ENCODE measurements around the gene ALX4.

- TF ChIP-seq, protein P1, sequence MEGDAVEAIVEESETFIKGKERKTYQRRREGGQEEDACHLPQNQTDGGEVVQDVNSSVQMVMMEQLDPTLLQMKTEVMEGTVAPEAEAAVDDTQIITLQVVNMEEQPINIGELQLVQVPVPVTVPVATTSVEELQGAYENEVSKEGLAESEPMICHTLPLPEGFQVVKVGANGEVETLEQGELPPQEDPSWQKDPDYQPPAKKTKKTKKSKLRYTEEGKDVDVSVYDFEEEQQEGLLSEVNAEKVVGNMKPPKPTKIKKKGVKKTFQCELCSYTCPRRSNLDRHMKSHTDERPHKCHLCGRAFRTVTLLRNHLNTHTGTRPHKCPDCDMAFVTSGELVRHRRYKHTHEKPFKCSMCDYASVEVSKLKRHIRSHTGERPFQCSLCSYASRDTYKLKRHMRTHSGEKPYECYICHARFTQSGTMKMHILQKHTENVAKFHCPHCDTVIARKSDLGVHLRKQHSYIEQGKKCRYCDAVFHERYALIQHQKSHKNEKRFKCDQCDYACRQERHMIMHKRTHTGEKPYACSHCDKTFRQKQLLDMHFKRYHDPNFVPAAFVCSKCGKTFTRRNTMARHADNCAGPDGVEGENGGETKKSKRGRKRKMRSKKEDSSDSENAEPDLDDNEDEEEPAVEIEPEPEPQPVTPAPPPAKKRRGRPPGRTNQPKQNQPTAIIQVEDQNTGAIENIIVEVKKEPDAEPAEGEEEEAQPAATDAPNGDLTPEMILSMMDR (IDR thresholded peaks at IDR 0.05) = no peak
- TF ChIP-seq POLR2AphosphoS5 (IDR thresholded peaks at IDR 0.05) = no peak
- no peak for TF ChIP-seq EP300 (IDR thresholded peaks at IDR 0.05)
These were observed 81.6 kb downstream of the ALX4 start for GRCh38 chr11:44228379-44228778.

All from gastroesophageal sphincter (tissue), 3 donors.